M059J (cell line): ENCODE measurements around the gene RSPO4. TPM values are rescaled to one million over a fixed set of nuclear protein-coding genes. Genes with fewer than 3 reads are reported as not detected.

Source experiments
- DNase-seq: peaks from one replicate; pipeline ENCODE4 v3.0.0-alpha.2; 2012; ENCODE audit warnings: low read depth
- total RNA-seq: library from RNA; depleted of rRNA; stranded (reverse); fragments of >200 nt; shearing (Covaris generic); gene quantifications from 2 replicates; pipeline ENCODE4 v1.2.3, GENCODE V29; 2014

Gene RSPO4
- total RNA-seq, 1 experiment from 2014 or later, result not detected

- DNase-seq, result no peak
Measured at GRCh38 chr20:942611-943010, 59.5 kb downstream of the RSPO4 start.

DNA sequence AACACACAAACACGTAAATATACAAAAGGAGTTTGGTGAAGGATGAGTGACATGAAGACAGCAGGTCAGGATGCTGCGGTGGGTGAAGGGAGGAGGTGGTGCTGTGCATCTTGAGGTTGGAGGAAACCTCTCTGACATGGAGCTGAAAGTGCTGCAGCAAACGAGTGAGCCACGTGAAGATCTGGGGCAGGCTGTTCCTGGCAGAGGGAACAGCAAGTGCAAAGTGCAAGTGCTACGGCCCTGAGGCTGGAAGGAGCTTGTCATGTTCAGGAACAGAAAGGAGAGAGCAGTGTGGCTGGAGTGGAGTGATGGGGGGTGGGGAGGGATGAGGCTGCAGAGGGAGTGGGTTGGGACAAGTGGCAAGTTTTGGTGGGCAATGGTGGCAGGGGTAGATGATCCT lies 61.2 kb downstream of the RSPO4 start:
- no peak for DNase-seq

GRCh38 chr20:939606-940005 lies 62.5 kb downstream of the RSPO4 start:
- no peak for DNase-seq

- DNase-seq, result no peak
Measured at GRCh38 chr20:934186-934840, 67.8 kb downstream of the RSPO4 start.

DNA sequence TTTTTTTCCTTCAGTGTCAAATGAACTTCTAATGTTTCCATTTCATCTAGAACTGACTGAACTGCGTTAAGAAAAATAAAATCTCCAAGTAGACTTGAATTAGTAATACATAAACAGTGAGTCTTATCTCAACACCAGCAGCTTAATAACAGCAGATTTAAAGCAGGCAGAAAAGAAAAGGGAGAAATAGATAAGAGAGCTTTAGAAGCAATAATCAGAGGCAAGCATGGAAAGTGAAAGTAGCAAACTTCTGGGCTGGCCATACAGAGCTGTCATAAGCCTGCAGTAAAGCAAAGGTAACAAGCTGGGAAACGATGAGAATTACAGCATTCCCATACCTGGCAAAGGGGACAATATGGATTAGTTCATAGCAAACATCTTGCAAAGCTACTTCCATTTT lies 69.1 kb downstream of the RSPO4 start:
- no peak for DNase-seq

- no peak for DNase-seq
Measured at GRCh38 chr20:931401-931800, 70.7 kb downstream of the RSPO4 start.

DNA sequence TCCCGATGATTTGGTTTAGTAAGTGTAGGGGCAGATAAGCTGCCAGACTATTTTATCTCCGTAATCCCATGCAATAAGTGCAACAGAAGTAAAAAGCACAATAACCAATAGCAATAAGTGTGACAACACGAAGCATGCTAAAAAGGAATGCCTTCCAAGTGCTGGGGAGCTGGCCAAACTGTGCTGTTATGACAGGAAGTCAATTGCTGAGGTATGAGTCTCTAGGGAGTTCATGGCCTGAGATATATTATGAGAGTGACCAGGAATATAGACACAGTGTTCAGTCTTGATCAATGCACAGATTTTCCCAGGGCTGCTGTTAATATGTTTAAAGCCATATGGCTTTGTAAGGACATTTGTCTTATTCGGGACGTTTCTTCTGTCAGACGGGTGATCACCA lies 75.4 kb downstream of the RSPO4 start:
- DNase-seq, result no peak

DNA sequence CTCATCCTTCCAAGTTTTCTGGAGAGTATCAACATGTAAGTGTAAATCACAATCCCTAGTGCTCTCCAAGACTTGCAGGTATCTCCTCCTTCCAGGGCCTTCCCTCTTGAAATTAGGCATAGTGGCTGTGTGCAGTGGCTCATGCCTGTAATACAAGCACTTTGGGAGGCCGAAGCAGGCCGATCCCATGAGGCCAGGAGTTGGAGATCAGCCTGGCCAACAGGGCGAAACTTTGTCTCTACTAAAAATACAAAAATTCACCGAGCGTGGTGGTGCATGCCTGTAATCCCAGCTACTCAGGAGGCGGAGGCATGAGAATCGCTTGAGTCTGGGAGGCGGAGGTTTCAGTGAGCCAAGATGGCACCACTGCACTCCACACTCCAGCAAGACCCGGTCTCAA lies 76.6 kb downstream of the RSPO4 start:
- no peak for DNase-seq

DNA sequence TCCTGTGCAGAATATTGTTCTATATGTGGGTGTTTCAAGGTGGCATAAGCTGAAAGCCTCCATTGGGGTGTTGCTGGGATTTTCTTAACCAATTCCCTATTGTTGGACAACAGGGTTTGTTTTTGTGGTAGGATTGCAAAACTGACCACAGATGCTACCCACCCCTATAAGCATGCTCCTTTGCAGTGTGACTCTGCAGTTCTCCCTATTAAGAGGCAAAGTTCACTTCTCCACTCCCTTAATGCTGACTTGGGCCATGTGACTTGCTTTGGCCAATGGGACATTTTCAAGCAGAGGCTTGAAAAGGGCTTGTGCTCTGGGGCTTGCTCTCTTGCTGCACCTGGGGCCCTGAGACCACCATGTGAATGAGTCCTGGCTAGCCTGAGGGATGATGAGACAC lies 77.5 kb downstream of the RSPO4 start:
- DNase-seq, result no peak

DNA sequence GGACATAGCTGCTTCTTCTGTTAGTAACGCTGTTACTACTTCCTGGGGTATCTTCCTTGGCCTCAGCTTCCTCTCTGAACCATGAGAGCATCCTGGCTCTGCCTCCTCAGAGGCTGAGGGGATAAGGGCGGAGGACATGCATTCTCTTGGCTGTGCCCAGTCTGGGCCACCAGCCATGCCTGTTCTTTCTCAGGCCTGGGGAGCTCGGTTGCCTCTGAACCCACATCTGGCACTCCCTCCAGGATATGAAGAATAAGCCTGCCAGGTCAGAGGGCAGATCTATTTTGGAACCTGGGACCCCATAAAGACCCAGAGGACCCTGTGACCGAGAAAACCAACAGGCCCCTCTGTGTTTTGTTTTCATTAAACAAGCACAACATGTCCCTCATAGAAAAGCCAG lies 79.3 kb downstream of the RSPO4 start:
- no peak for DNase-seq

DNA sequence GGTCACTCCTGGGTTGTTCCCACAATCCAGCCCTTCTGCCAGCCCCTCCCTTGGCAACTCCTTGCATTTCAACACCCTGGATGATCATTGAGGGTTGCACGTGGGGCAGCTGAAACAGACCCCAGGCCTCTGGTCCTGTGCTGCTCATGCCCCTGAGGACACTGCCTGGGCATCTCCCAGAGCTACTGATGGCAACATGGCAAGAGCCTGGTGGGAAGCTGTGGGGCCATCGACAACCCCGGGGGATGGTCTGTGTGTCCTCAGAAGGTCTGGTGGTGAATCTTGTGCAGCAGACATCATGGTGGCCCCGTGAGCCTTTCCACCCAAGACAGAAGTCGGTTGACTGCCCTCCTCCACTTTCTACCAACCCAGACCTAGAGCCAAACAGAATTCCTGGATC lies 81.0 kb downstream of the RSPO4 start:
- DNase-seq, result no peak

GRCh38 chr20:920311-920710 lies 81.8 kb downstream of the RSPO4 start:
- DNase-seq, result peak; percentile 12

DNA sequence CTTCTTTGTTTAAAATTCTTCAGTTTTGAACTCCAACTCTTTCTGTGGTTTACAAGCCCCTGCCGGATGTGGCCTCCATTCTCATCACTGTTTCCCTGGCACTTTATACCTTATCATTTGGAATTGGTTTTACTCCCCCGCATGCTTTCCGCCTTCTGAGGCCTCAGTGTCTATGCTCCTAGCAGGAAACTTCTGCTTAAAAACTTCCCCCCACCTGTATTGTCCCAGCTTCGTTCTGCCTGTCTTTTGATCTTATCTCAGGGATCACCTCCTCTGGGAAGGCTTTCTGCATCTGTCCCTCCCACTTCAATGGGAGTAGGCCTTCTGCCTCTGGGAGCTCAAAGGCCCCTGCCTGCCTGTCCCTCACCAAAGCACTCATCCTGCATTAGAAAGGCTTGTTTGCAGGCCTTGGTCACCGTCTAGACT lies 82.6 kb downstream of the RSPO4 start:
- DNase-seq, result peak; percentile 70

GRCh38 chr20:917416-917815 lies 84.7 kb downstream of the RSPO4 start:
- DNase-seq, result no peak

DNA sequence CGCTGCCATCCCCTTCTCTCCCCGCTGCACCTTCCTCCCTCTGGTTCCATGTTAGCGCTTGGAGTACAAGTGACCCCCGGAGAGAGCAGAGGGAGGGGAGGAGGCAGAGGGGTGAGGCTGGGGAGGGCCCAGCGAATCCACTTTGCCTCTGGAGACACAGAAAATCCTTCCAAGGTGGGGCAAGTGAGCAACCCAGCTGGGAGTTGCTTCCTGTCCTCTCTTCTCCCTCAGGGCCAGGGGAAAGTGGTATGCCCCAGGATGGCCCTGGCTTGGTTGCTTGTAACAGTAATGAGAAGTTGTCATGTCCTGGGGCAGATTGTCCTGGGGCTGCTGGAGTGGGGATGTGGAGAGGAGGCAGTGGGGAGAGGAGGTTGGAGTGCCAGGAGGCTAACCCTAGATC lies 85.3 kb downstream of the RSPO4 start:
- peak; percentile 10 for DNase-seq

- DNase-seq, result no peak
Measured at GRCh38 chr20:916125-916799, 85.8 kb downstream of the RSPO4 start, which contains the start of gene ANGPT4. Gene ANGPT4 (minus strand): TSS chr20:916334. CDS start chr20:916214, 120 bp downstream.

GRCh38 chr20:914727-915498 lies 87.2 kb downstream of the RSPO4 start:
- peak; percentile 59 for DNase-seq

GRCh38 chr20:913306-913849 lies 88.7 kb downstream of the RSPO4 start:
- DNase-seq, result no peak

DNA sequence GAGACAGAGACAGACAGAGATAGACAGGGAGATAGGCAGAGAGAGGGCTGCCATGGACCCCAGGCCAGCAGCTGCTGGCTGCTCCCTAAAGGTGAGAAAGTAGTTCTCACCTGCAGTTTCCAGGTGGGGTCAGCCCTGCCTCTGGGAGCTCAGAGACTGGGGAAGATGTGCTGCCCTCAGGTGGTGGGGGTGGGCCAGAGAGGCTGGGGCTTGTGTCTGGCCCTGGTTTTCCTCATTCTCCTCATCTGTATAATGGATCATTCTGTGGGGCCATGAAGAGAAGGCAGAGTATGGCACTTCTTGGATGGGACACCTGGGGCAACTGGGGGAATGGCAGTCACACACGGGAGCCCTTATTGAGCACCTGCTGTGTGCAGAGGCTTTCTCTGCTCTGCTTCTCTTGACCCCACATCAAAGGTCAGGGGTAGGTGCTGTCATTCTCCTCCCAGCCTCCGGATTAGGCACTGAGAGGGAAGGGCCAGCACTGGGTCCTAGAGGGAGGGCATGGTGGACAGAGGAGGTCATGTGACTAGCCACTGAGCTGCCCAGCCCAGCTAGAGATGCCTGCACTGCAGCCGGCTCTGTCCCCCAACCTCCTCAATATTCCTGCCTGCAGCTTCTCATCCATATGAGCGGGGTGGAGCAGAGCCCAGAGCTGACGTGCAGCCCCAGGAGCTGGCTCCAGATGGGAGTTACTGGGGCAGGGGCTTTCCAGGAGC lies 90.1 kb downstream of the RSPO4 start:
- DNase-seq, result no peak

DNA sequence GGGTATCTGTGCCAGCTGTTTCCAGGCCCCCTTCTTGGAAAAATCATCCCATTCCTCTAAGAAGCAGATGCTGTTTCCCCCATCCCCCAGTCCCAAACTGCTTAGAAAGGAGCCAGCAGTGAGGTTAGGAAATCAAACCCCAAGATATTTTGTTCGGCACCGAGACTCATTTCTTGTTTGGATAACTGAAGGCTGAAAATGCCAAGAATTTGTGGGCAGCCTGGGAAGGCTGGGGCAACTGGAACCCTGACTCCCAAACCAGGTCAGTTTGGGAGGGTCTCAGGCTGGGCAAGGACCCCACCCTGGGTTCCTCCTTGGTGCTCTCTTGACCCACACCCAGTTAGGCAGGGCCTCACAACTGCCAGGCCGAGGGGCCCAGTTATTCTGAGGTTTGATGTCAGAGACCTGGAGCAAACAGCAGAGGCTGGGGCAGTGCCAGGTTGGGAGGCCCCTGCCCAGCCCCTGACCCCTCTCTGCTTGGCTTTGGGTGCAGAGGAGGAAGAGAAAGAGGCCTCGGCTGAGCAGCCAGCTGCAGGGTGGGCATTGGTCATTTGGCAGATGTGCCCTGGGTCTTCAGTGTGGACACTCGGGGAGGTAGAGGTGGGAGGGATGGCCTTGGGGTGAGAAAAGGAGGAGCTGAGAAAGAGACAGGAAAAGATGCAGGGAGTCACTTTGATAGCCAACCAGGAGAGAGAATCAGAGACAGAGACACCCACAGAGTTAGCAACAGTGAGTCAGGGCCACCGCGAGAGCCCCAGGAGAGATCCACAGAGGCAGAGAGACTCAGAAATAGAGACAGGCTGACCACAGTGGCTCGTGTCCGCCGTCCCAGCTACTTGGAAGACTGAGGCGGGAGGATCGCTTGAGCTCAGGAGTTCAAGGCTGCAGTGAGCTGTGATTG lies 91.0 kb downstream of the RSPO4 start:
- peak; percentile 62 for DNase-seq
